GM18526 (cell line): ENCODE measurements around the gene PCK1.

Experiments used
- POLR2A ChIP-seq: IDR thresholded peaks from 3 replicates; pipeline ENCODE4 v1.6.1; 2011; ENCODE audit not compliant: insufficient read length; ENCODE audit errors: extremely low read depth

The PCK1 gene

DNA sequence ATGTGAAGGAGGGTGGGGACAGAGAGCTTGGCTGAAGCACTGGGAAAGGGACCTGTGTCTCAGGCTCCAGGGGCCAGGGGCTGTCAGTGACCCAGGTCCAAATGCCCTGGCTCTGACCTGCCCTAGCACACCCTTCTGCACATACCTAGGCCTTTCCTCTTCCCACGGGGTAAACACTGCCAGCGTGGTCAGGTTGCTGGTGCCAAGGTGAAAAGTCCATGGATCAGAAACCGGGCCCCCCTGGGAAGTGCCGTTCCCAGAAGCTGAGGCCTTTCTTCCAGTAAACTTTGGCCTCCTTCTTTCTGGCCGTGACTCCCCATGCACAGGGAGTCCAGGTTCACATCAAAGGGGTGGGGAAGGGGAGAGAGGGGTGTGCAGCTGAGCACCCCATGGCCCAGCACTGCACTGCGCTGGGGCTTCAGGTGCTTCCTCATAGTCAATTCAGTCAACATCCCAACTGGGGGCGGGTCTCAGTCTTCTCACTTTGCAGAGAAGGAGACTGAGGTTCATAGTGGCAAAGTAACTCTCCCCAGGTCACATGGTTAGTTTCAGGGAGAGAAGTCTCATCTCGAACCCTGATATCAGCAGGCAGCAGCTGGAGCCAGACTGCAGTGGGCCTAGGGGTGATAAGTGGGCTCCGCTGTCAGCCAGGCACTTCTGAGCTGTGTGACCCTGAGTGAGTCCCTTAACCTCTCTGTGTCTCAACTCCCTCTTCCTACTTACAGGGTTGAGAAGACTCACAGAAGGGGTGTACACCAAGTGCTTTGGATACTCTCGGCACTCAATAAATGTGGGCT is 17.0 kb downstream of the PCK1 start:
- no peak for TF ChIP-seq POLR2A

DNA sequence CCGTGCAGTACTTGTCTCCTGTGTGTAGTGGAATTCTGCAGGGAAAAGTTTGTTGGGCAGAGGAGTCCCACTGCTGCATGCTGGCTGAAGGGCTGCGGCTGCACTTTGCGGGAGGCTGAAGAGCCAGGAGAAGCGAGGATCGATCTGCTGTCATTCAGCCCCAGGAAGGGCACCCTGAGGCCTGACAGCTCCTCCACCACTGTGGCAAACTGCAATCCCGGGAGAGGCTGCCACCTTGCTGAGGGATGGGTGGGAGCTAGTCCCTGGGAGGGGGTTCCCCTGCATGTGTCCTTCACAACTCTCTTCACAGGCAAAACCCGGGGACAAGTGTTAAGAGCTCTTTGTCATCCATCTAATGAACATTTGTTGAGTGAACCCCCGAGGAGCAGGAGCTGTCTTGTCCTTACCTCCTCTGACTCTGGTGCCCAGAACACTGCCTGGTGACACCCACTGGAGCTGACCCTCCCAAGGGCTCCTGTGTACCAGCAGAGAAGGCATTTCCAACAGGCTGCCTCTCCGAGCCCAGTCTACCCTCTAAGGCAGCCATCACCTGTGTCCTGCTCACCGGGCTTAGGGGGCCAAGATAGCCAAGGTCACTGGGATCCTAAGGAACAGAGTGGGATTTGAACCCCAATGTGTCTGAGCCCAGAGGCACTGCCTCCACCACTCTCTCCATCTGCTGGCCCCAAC is 17.7 kb downstream of the PCK1 start:
- TF ChIP-seq POLR2A: no peak

GRCh38 chr20:57579331-57579897 is 18.5 kb downstream of the PCK1 start:
- TF ChIP-seq POLR2A: no peak

DNA sequence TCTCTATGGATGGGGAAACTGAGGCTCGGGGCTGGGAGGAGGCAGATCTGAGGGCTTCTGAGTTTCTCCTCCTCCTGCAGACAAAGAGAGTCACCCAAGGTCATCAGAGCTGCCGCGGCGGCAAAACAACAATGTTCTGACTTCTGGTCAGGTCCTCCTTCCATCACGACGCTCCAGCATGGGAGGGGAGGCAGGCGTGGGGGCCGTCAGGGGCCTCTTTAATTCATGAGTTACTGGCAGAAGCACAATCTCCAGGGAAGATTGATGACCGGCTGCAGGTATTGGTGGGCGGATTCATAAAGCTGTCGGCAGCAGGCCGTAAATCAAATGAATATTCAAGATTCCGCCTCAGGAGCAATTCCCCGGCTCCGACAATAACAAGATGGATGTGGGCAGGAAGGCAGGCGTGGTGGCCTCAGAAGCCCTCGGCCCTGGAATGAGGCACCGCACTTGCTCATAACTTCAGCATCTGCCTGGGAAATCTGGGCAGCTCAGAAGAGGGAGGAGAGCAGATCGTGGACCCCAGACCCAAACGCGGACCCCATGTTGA is 19.1 kb downstream of the PCK1 start:
- no peak for TF ChIP-seq POLR2A

GRCh38 chr20:57580478-57581201 is 19.7 kb downstream of the PCK1 start:
- TF ChIP-seq POLR2A: no peak

DNA sequence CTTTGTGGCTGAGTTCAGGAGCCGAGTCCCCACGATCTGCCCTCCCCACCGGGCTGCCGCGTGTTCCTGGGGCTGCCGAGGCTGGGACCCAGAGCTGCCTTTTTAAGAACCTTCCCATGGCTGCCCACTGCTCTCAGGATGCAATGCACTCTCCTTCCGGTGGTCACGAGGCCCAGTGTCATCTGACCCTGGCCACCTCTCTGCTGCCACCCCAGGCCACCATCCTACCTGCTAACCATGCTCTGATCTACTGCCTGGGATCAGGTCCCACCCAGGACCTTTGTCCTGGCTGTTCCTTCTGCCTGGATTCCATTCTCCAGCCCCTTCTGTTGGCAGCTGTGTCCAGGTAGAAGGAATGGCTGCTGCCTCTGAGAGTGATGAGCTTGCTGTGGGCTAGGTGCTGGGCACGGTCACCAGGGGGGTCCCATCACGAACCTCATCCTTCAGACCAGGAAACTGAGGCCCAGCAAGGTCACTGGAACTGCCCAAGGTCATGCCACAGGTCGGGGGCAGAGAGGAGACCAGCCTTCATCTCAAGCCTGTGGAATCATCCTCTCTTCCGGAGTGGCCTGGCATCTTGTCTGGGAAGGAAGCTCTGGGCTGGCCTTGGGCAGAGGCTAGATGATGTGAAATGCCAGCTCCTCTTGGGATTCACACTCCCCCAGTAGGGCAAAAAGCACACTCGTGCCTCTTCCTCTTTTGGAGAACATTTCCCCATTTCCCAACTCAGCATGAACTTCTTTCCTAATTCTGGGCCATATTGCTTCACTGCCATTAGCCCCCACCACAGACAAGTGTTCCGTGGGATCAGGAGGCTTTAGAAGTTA is 20.5 kb downstream of the PCK1 start:
- no peak for TF ChIP-seq POLR2A

DNA sequence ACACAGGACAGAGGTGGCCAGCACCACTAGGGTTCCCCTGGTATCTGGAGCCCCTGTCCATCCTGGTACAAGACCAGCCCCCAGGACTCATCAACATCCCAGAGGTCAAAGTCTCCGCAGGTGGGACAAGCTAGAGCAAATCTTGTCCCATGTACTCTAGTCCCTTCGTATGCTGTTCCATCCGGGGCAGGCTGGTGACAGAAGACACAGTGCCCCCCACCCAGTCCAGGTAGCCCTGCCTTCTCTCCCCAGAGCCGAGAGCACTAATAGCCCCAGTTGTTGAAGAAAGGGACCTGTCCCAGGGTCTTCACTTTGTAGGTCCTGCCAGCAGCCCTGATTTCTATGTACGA is 21.1 kb downstream of the PCK1 start:
- no peak for TF ChIP-seq POLR2A

- no peak for TF ChIP-seq POLR2A
These were observed 21.8 kb downstream of the PCK1 start for GRCh38 chr20:57582432-57583288.

GRCh38 chr20:57583289-57584257 is 22.7 kb downstream of the PCK1 start:
- no peak for TF ChIP-seq POLR2A

- no peak for TF ChIP-seq POLR2A
These were observed 24.0 kb downstream of the PCK1 start for GRCh38 chr20:57584768-57585461.

- no peak for TF ChIP-seq POLR2A
These were observed 24.7 kb downstream of the PCK1 start for GRCh38 chr20:57585466-57586213.
